GM12891 (cell line): ENCODE results near the gene CXorf51A.

Source experiments
- POLR2A ChIP-seq: IDR thresholded peaks from 2 replicates; pipeline ENCODE4 v1.6.1; 2011; ENCODE audit warnings: low read depth, low read length, control low read depth
- POLR2AphosphoS5 ChIP-seq: IDR thresholded peaks from 2 replicates; pipeline ENCODE4 v1.6.1; 2011; ENCODE audit warnings: low read depth, low read length, control low read depth
- TAF1 ChIP-seq: IDR thresholded peaks from 2 replicates; pipeline ENCODE4 v1.6.1; 2011; ENCODE audit warnings: low read depth, low read length, control low read depth

GRCh38 chrX:146854281-146854680 lies 39.7 kb upstream of the CXorf51A start:
- no peak for TF ChIP-seq POLR2A
- TF ChIP-seq TAF1, result no peak
- TF ChIP-seq POLR2AphosphoS5, result no peak
